ENCODE data around the gene PRKAR2B.

Gene PRKAR2B

GRCh38 chr7:107166736-107167426 is 122.4 kb downstream of the PRKAR2B start:
- DNase-seq = no peak

DNA sequence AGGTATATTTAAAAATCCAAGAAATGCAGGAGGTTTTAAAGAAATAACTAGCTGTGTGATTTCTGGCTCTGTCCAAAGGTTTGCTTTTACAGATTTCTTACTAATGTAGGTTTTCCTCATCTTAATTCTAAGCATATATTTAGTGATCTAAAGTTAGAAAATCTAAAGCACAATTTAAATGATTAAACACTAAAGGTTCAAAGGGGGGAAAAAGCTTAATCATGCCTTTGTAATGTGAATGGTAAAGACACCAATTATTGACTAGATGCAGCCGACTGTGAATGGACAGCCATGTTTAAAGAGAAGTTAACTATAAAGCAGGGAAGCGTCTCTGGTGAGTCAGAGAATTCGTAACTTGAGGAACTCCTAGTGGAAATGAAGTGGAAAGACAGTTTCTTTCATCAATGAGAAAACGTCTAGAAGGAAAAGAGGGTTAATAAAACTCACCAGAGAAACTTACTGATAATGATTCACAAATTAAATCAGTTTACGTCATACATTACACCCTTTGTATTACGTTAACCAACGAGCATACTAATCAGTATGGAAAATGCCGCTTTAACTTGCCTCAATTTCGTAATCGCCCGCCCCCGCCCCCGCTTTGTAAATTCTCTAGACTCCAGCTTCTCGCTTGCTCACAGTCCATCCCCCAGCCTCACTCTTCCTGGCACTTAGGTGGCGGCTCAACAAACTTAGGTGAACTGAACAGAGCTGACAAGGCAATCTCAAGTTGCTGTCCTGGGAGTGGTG is 123.2 kb downstream of the PRKAR2B start:
- DNase-seq = no peak

GRCh38 chr7:107168233-107169119 is 124.0 kb downstream of the PRKAR2B start, which contains the start of gene HBP1:
HBP1 (plus strand) TSS chr7:107169003; CDS start chr7:107179894, 10,891 bp downstream.
- peak; percentile 99 for DNase-seq

DNA sequence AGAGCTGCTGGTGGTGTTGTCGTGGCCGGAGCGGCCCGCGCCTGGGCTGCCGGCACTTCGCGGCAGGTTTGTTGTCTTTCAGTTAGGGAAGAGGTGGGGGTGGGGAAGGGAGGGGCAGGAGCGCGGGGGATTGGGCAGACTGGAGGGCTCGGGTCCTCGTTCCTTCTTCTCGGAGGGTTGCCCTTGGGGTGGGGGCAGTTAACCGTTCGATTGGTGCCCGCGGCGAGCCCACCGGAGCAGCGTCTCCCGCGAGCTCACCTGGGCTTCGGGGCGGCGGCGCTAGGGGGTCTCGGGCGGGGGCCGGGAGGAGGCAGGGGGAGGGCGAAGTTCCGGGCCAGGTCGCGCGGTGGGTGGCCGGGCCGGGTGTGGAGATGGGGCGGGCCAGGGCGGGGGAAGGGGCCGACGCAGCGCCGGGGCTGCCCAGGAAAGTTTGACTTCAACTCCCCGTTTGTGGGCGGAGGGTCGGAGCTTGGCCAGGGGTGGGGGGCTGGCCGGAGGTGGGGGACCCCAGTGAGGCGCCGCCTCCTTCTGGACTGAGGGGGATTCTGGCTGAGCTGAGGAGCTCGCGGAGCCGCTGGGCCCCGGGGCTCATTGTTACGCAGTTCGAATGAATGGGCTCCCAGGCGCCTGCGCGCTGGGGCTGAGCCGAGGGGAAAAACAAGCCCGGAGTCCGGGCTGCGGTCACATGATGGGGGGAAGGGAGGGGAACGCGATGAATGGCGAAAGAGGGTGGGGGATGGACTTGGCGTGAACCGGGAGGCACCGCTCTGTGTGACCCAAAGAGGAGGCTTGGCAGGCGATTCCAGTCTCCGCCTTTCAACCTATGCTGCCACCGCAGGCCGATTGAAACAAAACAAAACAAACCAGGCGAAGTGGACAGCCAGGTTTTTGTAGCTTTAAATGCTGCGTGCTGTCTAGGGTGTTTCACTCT is 124.9 kb downstream of the PRKAR2B start:
- DNase-seq = peak; percentile 95

- no peak for DNase-seq
Observed at GRCh38 chr7:107170051-107170915, 125.8 kb downstream of the PRKAR2B start.

DNA sequence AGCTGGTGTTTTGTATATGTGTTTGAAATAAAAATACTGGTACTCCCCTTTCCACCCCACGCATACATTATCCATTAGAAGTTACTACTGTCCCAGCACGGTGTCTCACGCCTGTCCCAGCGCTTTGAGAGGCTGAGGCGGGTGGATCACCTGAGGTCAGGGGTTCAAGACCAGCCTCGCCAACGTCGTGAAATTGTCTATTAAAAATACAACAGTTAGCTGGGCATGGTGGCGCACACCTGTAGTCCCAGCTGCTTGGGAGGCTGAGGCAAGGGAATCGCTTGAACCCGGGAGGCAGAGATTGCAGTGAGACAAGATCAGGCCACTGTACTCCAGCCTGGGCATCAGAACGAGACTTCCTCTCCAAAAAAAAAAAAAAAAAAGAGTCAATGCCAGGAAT is 127.0 kb downstream of the PRKAR2B start:
- DNase-seq = no peak

DNA sequence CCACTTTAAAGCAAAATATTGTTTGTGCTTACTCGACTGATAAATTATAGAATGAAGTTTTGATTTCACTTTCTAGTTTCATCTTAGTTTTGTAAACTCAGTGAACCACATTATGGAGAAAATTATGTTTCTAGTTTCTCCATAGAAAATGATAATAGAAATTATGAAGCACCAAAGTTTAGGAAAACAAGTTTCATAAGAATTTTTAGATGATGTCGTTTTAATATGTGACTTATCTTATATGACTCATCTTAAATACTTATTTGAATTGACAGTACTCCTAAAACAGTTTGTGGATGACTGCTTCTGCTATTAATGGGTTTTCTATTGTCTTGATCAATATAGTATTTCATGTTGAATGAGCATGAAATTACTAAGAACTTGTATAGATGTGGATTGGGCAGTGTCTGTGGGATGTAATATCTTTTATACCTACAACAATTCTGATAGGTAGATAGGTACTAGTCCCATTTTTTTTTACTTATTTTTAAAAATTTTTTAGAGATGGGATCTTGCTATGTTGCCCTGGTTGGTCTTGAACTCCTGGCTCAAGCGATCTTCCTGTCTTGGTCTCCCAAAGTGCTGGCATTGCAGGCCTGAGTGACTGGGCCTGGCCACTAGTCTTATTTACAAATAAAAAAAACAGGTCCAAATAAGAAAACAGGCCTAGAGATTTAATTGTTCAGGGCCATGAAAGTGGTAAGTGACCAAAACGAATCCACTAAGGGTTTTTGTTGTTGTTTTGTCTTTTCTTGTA is 127.9 kb downstream of the PRKAR2B start:
- no peak for DNase-seq

- no peak for DNase-seq
Observed at GRCh38 chr7:107173191-107173590, 128.7 kb downstream of the PRKAR2B start.

DNA sequence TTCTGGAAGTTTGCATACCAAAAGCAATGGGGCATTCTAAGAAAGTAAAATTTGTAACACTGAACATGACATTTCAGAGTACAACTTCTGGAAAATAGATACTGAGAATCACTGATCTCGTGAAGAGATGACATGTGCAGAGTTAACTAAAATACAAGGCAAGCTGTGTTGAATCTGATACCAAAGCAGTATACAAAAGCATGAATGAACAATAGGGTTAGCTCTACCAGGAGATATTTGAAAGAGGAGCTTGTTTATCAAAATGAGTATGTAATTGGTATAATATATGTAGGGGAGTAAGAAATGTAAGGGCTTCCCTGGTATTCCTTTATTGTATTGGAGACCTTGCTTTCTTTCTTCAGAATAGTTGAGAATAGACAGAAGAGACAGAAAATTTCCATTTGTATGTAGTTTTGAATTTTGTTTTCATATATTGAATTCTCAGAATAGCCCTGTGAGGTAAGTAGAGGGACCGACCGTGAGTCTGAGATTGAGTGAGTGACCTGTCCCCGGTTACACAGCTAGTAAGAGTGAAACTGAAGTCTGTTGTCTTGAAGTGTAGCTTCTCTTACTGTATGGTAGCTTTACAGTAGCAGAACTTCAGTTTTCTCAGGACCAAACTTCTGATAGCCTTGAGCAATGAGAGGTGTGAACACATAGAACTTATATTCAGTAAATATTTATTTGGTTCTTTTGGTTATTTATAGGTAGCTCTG is 129.3 kb downstream of the PRKAR2B start:
- no peak for DNase-seq

- no peak for DNase-seq
Observed at GRCh38 chr7:107179326-107180164, 135.0 kb downstream of the PRKAR2B start.

- peak; percentile 87 for DNase-seq
Observed at GRCh38 chr7:107180378-107180777, 135.9 kb downstream of the PRKAR2B start.

DNA sequence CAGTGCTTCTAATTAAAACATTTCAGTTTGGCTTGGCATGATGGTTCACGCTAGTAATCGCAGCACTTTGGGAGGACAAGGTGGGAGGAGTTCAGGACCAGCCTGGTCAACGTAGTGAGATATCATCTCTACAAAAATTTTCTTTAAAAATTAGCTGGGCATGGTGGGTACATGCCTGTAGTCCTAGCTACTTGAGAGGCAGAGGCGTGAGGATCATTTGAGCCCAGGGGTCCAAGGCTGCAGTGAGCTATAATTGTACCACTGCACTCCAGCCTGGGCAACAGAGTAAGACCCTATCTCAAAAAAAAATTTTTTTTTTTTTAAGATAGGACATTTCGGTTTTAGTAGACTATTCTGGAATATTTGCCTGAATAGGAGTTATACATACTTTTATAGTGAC is 136.7 kb downstream of the PRKAR2B start:
- DNase-seq = no peak

- DNase-seq = no peak
Observed at GRCh38 chr7:107185716-107186115, 141.2 kb downstream of the PRKAR2B start.

GRCh38 chr7:107186240-107186639 is 141.7 kb downstream of the PRKAR2B start:
- no peak for DNase-seq

DNA sequence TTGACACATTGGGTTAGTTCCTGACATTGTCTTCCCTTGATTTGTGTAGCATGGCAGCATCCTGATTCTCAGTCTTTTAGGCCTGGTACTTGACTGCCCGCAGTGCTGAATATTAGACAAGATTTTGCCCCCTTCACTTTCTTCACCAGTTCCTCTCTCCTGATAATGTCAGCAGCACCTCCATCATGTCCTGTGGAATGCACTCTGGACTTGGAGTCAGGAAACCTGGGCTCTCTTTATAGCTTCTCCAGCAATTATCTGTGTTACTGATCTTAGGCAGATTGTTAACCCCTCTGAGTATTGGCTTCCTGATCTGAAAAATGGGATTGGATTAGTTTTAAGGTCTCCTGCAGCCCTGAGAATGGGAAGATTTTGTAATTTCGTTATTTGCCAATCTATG is 143.3 kb downstream of the PRKAR2B start:
- DNase-seq = no peak

- DNase-seq = no peak
Observed at GRCh38 chr7:107190090-107190489, 145.6 kb downstream of the PRKAR2B start.

DNA sequence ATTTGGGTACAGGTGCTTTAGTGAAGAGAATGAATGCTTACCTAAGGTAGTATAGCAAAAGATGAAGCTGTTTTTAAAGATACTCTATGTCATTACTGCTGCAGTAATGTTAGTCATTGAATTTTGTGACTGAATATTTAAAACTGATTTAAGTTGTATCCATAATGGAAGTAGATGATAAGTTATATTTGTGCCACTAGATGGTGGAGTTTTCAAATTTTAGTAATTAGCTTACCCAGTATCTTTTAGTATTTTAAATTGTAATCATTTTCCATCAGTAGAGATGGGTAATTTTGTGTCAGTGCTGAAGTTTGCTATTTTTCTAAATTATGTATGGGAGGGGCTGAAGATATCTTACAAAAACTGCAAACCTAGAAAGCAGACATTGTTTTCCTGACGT is 149.5 kb downstream of the PRKAR2B start:
- no peak for DNase-seq

DNA sequence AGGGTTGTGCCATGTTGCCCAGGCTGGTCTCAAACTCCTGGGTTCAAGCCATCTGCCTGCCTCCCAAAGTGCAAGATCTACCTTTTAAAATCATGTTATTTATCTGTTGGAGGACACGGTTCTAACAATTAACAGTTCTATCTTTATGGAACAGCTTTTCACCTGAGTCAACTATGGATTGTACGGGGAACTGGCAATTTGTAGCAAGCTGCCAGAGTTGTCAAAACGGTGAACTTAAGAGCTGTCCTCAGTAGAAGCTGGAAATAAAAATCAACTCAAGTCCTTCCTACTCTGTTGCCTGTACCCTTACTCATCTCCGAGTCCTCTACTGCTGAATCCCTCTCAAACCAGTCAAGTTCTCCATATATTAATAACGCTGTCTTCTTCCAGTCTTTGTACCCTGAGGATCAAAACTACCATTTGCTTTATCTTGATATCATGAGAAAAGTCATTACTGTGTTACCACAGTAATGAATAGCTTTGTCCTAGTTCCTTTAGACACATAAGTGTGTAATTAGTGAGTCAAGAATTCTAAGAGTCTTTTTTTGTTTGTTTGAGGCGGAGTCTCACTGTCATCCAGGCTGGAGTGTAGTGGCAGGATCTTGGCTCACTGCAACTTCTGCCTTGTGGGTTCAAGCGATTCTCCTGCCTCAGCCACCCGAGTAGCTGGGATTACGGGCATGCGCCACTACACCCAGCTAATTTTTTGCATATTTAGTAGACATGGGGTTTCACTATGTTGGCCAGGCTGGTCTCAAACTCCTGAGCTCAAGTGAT is 152.5 kb downstream of the PRKAR2B start:
- no peak for DNase-seq
